ENCODE measurements around the gene ASIC3.

The ASIC3 gene

DNA sequence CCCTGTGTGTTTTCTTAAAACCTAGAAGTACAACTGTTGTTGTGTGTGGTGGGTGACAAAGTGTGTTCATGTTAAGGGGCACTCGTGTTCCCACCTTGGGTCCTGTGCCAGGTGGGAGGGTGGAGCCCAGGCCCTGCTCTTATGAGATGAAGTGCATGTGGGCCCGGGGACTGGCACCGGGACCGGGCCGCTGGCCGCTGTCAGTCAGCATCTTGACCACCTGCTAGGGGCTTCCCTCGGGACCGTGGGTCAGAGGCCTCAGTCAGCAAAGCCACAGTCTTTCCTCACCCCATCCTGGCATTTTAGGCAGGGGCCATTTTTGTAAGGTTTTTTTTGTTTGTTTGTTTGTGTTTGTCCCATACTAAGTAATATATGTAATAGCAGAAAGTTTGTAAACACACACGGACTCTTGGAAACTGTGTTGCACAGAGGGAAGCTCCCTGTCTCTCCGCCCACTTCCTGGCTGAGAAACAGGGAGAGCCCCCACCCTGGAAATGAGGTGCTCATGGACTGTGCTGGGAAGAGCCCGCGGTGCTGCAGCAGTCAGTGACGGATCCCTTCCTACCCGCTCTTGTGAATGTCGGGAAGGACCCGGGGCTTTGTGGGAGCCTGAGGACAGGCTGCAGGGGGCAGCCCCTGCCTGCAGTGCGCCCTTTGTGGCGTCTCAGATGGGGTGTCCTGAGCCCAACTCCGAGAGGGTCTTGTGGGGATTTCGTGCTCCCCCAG, 51.3 kb downstream of the ASIC3 start:
- peaks cover 93% of the 10 kb centered on the region for H3K79me2 ChIP-seq (ENCODE audit: low read length)
- 0 out of 2 replicates have a peak, but pooled peaks cover 5% of the 10 kb centered on the region for H4K20me1 ChIP-seq (ENCODE audit: insufficient read depth, low read length)
- H3F3A ChIP-seq (ENCODE audit: insufficient read depth, low read length), result no peaks in the 10 kb centered on the region
- no peak overlapping the region for H2AFZ ChIP-seq (ENCODE audit: low read length)
- H3K9me2 ChIP-seq (replicated peaks; ENCODE audit: insufficient read depth, low read length), result no peaks in the 10 kb centered on the region
- H3K4me1 ChIP-seq (ENCODE audit: low read length), result no peaks in the 10 kb centered on the region
- H3K27ac ChIP-seq (ENCODE audit: low read length), result no peak overlapping the region
- H3K9me3 ChIP-seq (replicated peaks; ENCODE audit: insufficient read depth, low read length), result no peaks in the 10 kb centered on the region
- H3K4me2 ChIP-seq (ENCODE audit: low read depth, low read length), result no peak overlapping the region
- TF ChIP-seq EZH2 (optimal IDR thresholded peaks at IDR 0.05; ENCODE audit: low read depth, low read length), result no peak
- TF ChIP-seq EZH2phosphoT487 (IDR thresholded peaks at IDR 0.05; ENCODE audit: low read length), result no peak
- TF ChIP-seq, protein P1, sequence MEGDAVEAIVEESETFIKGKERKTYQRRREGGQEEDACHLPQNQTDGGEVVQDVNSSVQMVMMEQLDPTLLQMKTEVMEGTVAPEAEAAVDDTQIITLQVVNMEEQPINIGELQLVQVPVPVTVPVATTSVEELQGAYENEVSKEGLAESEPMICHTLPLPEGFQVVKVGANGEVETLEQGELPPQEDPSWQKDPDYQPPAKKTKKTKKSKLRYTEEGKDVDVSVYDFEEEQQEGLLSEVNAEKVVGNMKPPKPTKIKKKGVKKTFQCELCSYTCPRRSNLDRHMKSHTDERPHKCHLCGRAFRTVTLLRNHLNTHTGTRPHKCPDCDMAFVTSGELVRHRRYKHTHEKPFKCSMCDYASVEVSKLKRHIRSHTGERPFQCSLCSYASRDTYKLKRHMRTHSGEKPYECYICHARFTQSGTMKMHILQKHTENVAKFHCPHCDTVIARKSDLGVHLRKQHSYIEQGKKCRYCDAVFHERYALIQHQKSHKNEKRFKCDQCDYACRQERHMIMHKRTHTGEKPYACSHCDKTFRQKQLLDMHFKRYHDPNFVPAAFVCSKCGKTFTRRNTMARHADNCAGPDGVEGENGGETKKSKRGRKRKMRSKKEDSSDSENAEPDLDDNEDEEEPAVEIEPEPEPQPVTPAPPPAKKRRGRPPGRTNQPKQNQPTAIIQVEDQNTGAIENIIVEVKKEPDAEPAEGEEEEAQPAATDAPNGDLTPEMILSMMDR (IDR thresholded peaks at IDR 0.05; ENCODE audit: low read length), result no peak
- no peak for DNase-seq
- H3K36me3 ChIP-seq (replicated peaks; ENCODE audit: insufficient read depth, low read length), result no peaks in the 10 kb centered on the region
- no peaks in the 10 kb centered on the region for H3K27me3 ChIP-seq (replicated peaks; ENCODE audit: insufficient read depth, low read length)
- H3K4me3 ChIP-seq (ENCODE audit: low read length), result no peak overlapping the region
- no peak overlapping the region for H3K9ac ChIP-seq (ENCODE audit: low read length)

DNA sequence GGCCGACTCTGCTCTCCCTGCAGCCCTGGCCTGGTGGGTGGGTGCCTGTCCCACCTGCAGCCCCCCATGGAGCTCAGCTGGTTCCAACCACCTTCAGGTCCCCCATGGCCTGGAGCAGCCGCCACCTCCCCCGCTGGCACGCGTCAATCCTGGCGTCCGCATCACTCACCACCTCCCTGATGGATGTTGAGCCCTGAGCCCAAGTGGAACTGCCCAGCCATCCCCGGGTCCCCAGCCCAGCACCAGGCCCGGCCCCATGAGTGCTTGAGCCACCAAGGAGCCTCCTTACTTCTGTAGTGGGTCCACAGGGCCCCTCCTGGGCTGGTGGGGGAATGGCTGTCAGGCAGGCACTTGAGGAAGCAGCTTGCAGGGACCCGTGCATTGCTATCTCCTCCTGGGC, 52.6 kb downstream of the ASIC3 start:
- Histone ChIP-seq H3K79me2 (ENCODE audit: low read length) (peaks cover 80% of the 10 kb centered on the region), H3K27ac (ENCODE audit: low read length) (no peak overlapping the region), H3K4me3 (ENCODE audit: low read length) (no peak overlapping the region), H3K4me2 (ENCODE audit: low read depth, low read length) (no peak overlapping the region), H3F3A (ENCODE audit: insufficient read depth, low read length) (no peaks in the 10 kb centered on the region), H4K20me1 (ENCODE audit: insufficient read depth, low read length) (0 out of 2 replicates have a peak, but pooled peaks cover 5% of the 10 kb centered on the region), H3K27me3 (replicated peaks; ENCODE audit: insufficient read depth, low read length) (no peaks in the 10 kb centered on the region), H2AFZ (ENCODE audit: low read length) (no peak overlapping the region), H3K9ac (ENCODE audit: low read length) (no peak overlapping the region), H3K36me3 (replicated peaks; ENCODE audit: insufficient read depth, low read length) (no peaks in the 10 kb centered on the region), H3K9me2 (replicated peaks; ENCODE audit: insufficient read depth, low read length) (no peaks in the 10 kb centered on the region), H3K4me1 (ENCODE audit: low read length) (no peaks in the 10 kb centered on the region), H3K9me3 (replicated peaks; ENCODE audit: insufficient read depth, low read length) (no peaks in the 10 kb centered on the region)
- TF ChIP-seq EZH2phosphoT487 (IDR thresholded peaks at IDR 0.05; ENCODE audit: low read length) (no peak), EZH2 (optimal IDR thresholded peaks at IDR 0.05; ENCODE audit: low read depth, low read length) (no peak)
- TF ChIP-seq, protein P1 (IDR thresholded peaks at IDR 0.05; ENCODE audit: low read length), result no peak
- no peak for DNase-seq

DNA sequence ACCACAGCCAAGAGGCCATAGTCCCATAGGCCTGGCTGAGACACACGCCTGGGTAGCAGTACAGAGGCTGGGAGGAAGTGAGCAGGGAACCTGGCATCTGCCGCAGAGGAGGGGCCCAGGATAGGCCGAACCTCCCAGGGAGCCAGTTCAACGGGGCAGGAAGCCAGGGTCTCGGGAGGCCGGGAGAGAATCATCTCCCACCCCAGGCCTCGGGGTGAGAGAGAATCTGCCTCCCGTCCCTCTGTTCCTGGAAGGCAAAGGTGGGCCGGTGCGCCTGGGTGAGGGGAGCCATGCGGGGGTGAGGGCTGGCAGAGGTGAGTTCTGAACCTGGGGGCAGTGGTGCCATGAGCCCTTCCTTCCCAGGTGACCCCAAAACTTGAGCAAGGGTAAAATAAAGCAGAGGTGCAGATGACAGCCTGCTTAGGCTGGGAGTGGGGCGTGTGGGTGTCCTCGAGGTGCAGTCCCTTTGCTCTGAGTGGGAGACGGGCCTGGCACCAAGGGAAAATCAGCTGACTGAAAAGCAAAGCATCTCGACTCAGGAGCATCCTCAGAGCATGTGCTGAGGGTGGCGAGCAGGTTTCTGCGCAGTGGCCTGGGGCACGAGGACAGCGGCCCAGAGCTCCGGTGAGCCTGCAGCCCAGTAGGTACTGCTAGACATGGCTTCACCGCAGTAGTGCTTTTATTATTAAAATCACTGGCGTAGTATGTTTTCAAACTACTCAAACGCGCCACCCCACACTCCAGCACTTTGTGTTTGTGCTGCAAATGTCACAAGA, 53.5 kb downstream of the ASIC3 start:
- no peak for DNase-seq
- Histone ChIP-seq H3K4me2 (ENCODE audit: low read depth, low read length) (no peak overlapping the region), H3K9ac (ENCODE audit: low read length) (no peak overlapping the region), H3K4me3 (ENCODE audit: low read length) (no peak overlapping the region), H3K79me2 (ENCODE audit: low read length) (peaks cover 72% of the 10 kb centered on the region), H3K4me1 (ENCODE audit: low read length) (no peaks in the 10 kb centered on the region), H3K9me3 (replicated peaks; ENCODE audit: insufficient read depth, low read length) (no peaks in the 10 kb centered on the region), H2AFZ (ENCODE audit: low read length) (no peak overlapping the region), H3F3A (ENCODE audit: insufficient read depth, low read length) (no peaks in the 10 kb centered on the region), H3K27ac (ENCODE audit: low read length) (no peak overlapping the region), H3K9me2 (replicated peaks; ENCODE audit: insufficient read depth, low read length) (no peaks in the 10 kb centered on the region), H3K36me3 (replicated peaks; ENCODE audit: insufficient read depth, low read length) (no peaks in the 10 kb centered on the region), H4K20me1 (ENCODE audit: insufficient read depth, low read length) (0 out of 2 replicates have a peak, but pooled peaks cover 5% of the 10 kb centered on the region), H3K27me3 (replicated peaks; ENCODE audit: insufficient read depth, low read length) (no peaks in the 10 kb centered on the region)
- TF ChIP-seq EZH2phosphoT487 (IDR thresholded peaks at IDR 0.05; ENCODE audit: low read length) (no peak), EZH2 (optimal IDR thresholded peaks at IDR 0.05; ENCODE audit: low read depth, low read length) (no peak)
- TF ChIP-seq, protein P1 (IDR thresholded peaks at IDR 0.05; ENCODE audit: low read length), result no peak

Measured in MM.1S (cell line).